K562 (cell line): ENCODE measurements around the gene DENND10. TPM values are rescaled to one million over a fixed set of nuclear protein-coding genes. Genes with fewer than 3 reads are reported as not detected.

Experiments
- ATAC-seq: fragments of 200-7000 bp; cut with Tn5 transposase; 3 replicates; pipeline ENCODE4 v1.9.1; 2020; ENCODE audit warnings: moderate library complexity
- Bru-seq: library from RNA; stranded (reverse); fragments of 400-500 nt; gene quantifications from one replicate; lab custom pipeline; 2021; lab: Mats Ljungman, UMichigan
- BruChase-seq, 2 experiments: library from RNA; stranded (reverse); fragments of 400-500 nt; gene quantifications; one replicate each; lab custom pipeline; 2021; lab: Mats Ljungman, UMichigan
- BruUV-seq: library from RNA; stranded (reverse); fragments of 400-500 nt; replicated peaks from 2 replicates; lab custom pipeline; 2021; lab: Mats Ljungman, UMichigan
- CTCF ChIA-PET: fragments of 300-600 bp; formaldehyde crosslinking; extraction: SDS; loops from one replicate; lab custom pipeline; 2021; ENCODE audit warnings: low intra/inter-chr PET ratio; lab: Yijun Ruan, JAX
- POLR2A ChIA-PET: fragments of 300-600, 350-650 bp; sonication (Branson Sonifier 250); formaldehyde crosslinking; extraction: SDS; loops from one replicate; lab custom pipeline; 2021; ENCODE audit warnings: antibody characterized with exemption, inconsistent platforms; lab: Yijun Ruan, JAX
- DNase-seq, 4 experiments: peaks; one replicate each; pipeline versions ENCODE4 v3.0.0 to v3.0.0-alpha.2; 2011 to 2018; ENCODE audit warnings: low spot score in 3 of 4, mixed read lengths in 3 of 4; ENCODE audit errors: extremely low read depth in 1 of 4
- FAIRE-seq: peaks from 2 replicates; lab custom pipeline; 2011; peaks lifted over from hg19 to GRCh38; lab: Jason Lieb, UNC
- H2AFZ ChIP-seq: 2 replicates; pipeline ENCODE4 v1.6.0; 2011; ENCODE audit warnings: low read depth, low read length, control low read depth, inconsistent platforms
- H3K27ac ChIP-seq: fragments of 200-600 bp; 3 replicates; pipeline ENCODE4 v1.8.0; 2011; ENCODE audit warnings: low read depth, mild to moderate bottlenecking, control low read depth, inconsistent platforms, low read length, moderate library complexity, mixed read lengths; ENCODE audit errors: extremely low read depth
- H3K27me3 ChIP-seq, 2 experiments: fragments of 300-600 bp in 1 of 2; 2 replicates in 1 of 2; 3 replicates in 1 of 2; pipeline versions ENCODE4 v1.6.0 to v1.8.0; 2011; ENCODE audit warnings: inconsistent platforms in 2 of 2, low read length in 2 of 2, mild to moderate bottlenecking in 1 of 2, mixed read lengths in 1 of 2, moderate library complexity in 1 of 2; ENCODE audit not compliant: control insufficient read depth in 2 of 2, insufficient read depth in 2 of 2
- H3K36me3 ChIP-seq: fragments of 300-600 bp; 3 replicates; pipeline ENCODE4 v1.8.0; 2011; ENCODE audit warnings: mild to moderate bottlenecking, low read length, inconsistent platforms; ENCODE audit not compliant: control insufficient read depth, insufficient read depth
- H3K4me1 ChIP-seq, 2 experiments: fragments of 200-600 bp in 1 of 2; replicated peaks in 1 of 2; 2 replicates in 1 of 2; 3 replicates in 1 of 2; pipeline versions ENCODE4 v1.5.1 to v1.8.0; 2011; ENCODE audit warnings: inconsistent platforms in 2 of 2, low read length in 2 of 2, mild to moderate bottlenecking in 1 of 2, mixed read lengths in 1 of 2, moderate library complexity in 1 of 2; ENCODE audit not compliant: control insufficient read depth in 2 of 2, insufficient read depth in 2 of 2
- H3K4me2 ChIP-seq: 2 replicates; pipeline ENCODE4 v1.6.1; 2011; ENCODE audit warnings: low read length, control low read depth, inconsistent platforms, mixed read lengths; ENCODE audit not compliant: insufficient read depth
- H3K4me3 ChIP-seq: fragments of 200-600 bp; sonication (generic), shearing (Covaris generic); 2 replicates; pipeline ENCODE4 v1.5.1; 2016; ENCODE audit warnings: control low read depth, inconsistent platforms
- H3K79me2 ChIP-seq: fragments of 200-600 bp; 3 replicates; pipeline ENCODE4 v1.8.0; 2011; ENCODE audit warnings: low read length, inconsistent platforms; ENCODE audit not compliant: control insufficient read depth, insufficient read depth
- H3K9ac ChIP-seq, 2 experiments: 2 replicates each; pipeline versions ENCODE4 v1.6.0 to v1.6.1; 2011; ENCODE audit warnings: low read depth in 2 of 2, low read length in 2 of 2, control low read depth in 1 of 2, inconsistent platforms in 1 of 2, mild to moderate bottlenecking in 1 of 2, mixed read lengths in 1 of 2; ENCODE audit not compliant: insufficient read depth in 1 of 2
- H3K9me1 ChIP-seq: one replicate; pipeline ENCODE4 v1.6.0; 2011; ENCODE audit warnings: inconsistent platforms, mild to moderate bottlenecking, low read length, moderate library complexity; ENCODE audit not compliant: control insufficient read depth, insufficient read depth
- H3K9me3 ChIP-seq: replicated peaks from 2 replicates; pipeline ENCODE4 v1.5.1; 2011; ENCODE audit warnings: low read depth, low read length, inconsistent platforms; ENCODE audit not compliant: control insufficient read depth, insufficient read depth
- H4K20me1 ChIP-seq: replicated peaks from 2 replicates; pipeline ENCODE4 v1.6.1; 2011; ENCODE audit warnings: low read length, inconsistent platforms, mixed read lengths; ENCODE audit not compliant: control insufficient read depth, insufficient read depth
- DLX4 ChIP-seq: fragments of 250-450 bp; sonication (Bioruptor Pico); IDR thresholded peaks from 2 replicates; pipeline ENCODE4 v1.6.1; 2021; ENCODE audit warnings: mild to moderate bottlenecking
- E2F3 ChIP-seq: fragments of 250-450 bp; sonication (Bioruptor Pico); IDR thresholded peaks from 2 replicates; pipeline ENCODE4 v1.4.0; 2020; ENCODE audit warnings: mild to moderate bottlenecking
- ETS1 ChIP-seq: conservative IDR thresholded peaks from 2 replicates; pipeline ENCODE4 v1.6.1; 2011; ENCODE audit warnings: low read depth, mild to moderate bottlenecking, low read length; ENCODE audit not compliant: control insufficient read depth
- MAZ ChIP-seq, 2 experiments: fragments of 450-650 bp in 1 of 2; sonication (generic) in 1 of 2; formaldehyde crosslinking; IDR thresholded peaks in 1 of 2; conservative IDR thresholded peaks in 1 of 2; 2 replicates each; pipeline versions ENCODE4 v1.4.0 to v1.5.0; 2020; ENCODE audit warnings: mild to moderate bottlenecking in 1 of 2, missing genetic modification reagents in 1 of 2
- NR0B1 ChIP-seq: fragments of 450-650 bp; IDR thresholded peaks from one replicate; pipeline ENCODE4 v1.6.1; 2018; ENCODE audit warnings: mild to moderate bottlenecking, moderate library complexity; ENCODE audit not compliant: partially characterized antibody
- NRF1 ChIP-seq, 2 experiments: fragments of 450-650 bp; IDR thresholded peaks in 1 of 2; conservative IDR thresholded peaks in 1 of 2; 2 replicates each; pipeline ENCODE4 v1.6.1; 2014; ENCODE audit warnings: mild to moderate bottlenecking in 2 of 2
- RB1 ChIP-seq: fragments of 450-650 bp; IDR thresholded peaks from 2 replicates; pipeline ENCODE4 v1.6.1; 2017; ENCODE audit warnings: low read depth, mild to moderate bottlenecking
- RBM25 ChIP-seq: fragments of 200-400 bp; formaldehyde crosslinking; IDR thresholded peaks from 2 replicates; pipeline ENCODE4 v1.6.1; 2018; ENCODE audit warnings: low read length, low read depth, moderate library complexity; ENCODE audit not compliant: severe bottlenecking
- SMAD3 ChIP-seq: fragments of 450-650 bp; formaldehyde crosslinking; conservative IDR thresholded peaks from 2 replicates; pipeline ENCODE4 v1.4.0; 2020; ENCODE audit warnings: mild to moderate bottlenecking
- SRSF7 ChIP-seq: fragments of 200-400 bp; formaldehyde crosslinking; optimal IDR thresholded peaks from 2 replicates; pipeline ENCODE3; 2017; ENCODE audit warnings: mild to moderate bottlenecking, low read depth, low read length
- ZNF354B ChIP-seq: fragments of 250-450 bp; sonication (Bioruptor Pico); IDR thresholded peaks from 2 replicates; pipeline ENCODE4 v1.4.0; 2020
- ZNF668 ChIP-seq: fragments of 250-450 bp; sonication (Bioruptor Pico); IDR thresholded peaks from 2 replicates; pipeline ENCODE4 v1.8.0; 2022; ENCODE audit warnings: mild to moderate bottlenecking, inconsistent platforms
- ZNF696 ChIP-seq: fragments of 250-450 bp; sonication (Bioruptor Pico); conservative IDR thresholded peaks from 2 replicates; pipeline ENCODE4 v1.4.0; 2020; ENCODE audit warnings: mild to moderate bottlenecking, moderate library complexity
- WGBS: fragments of 100-300 bp; shearing (Covaris generic); methylation state at CpG from one replicate; pipeline ENCODE4 v1.1.6; 2016; ENCODE audit warnings: low coverage, mixed read lengths; ENCODE audit not compliant: insufficient coverage; ENCODE audit errors: missing lambda C conversion rate; 5-methylcytosine and 5-hydroxymethylcytosine counted together
- in situ Hi-C: fragments of 300-500 bp; cut with MboI; formaldehyde crosslinking; loops from 4 replicates; pipeline ENCODE4 v1.15.0; 2018; ENCODE audit warnings: inconsistent platforms, mixed read lengths
- intact Hi-C: fragments of 100-400 bp; cut with micrococcal nuclease; formaldehyde crosslinking; loops from 2 replicates; pipeline ENCODE4 v1.14.2; 2022
- long read RNA-seq, 3 experiments: library from polyadenylated mRNA in 2 of 3; library from RNA in 1 of 3; unstranded in 2 of 3; stranded (forward) in 1 of 3; transcript quantifications; one replicate each; pipeline ENCODE4 v2.0.0, GENCODE V29; 2019 to 2022
- polyA minus RNA-seq, 3 experiments: library from RNA; depleted of rRNA, polyadenylated mRNA; stranded (reverse); fragments of >200 nt; gene quantifications; 2 replicates each; pipeline ENCODE4 v1.2.3, GENCODE V29; 2011
- polyA plus RNA-seq, 8 experiments: library from polyadenylated mRNA; depleted of rRNA in 4 of 8; stranded (reverse) in 5 of 8; unstranded in 3 of 8; fragments of >200 nt; fragmentation: Nextera tagmentation in 2 of 8; fragmentation: Illumina TruSeq in 1 of 8; extraction: Ambion mirVana in 2 of 8; extraction: Trizol in 1 of 8; gene quantifications; 2 replicates each; pipeline versions ENCODE4 v1.2.1 to v1.2.3, GENCODE V29; 2011 to 2014; ENCODE audit warnings: inconsistent platforms in 1 of 8, missing spikeins in 1 of 8
- total RNA-seq, 7 experiments: library from RNA; depleted of rRNA in 6 of 7; stranded (reverse); fragments of >200 nt in 6 of 7; fragmentation: Illumina TruSeq in 2 of 7; extraction: Trizol in 2 of 7; gene quantifications; 2 replicates each; pipeline versions ENCODE4 v1.2.1 to v1.2.3, GENCODE V29; 2011 to 2021; ENCODE audit warnings: low replicate concordance in 1 of 7

DENND10 gene
- 23.7 and 25.5 TPM in 2 replicates for total RNA-seq (2011; cell fraction: chromatin; rRNA removed; ENCODE audit: low replicate concordance)
- 14.5 and 16.5 TPM in 2 replicates for total RNA-seq (2011; cell fraction: nucleolus; rRNA removed)
- 17.3 and 28.2 TPM in 2 replicates for total RNA-seq (2011; cell fraction: nucleoplasm; rRNA removed)
- total RNA-seq (2014; rRNA removed) (12.9 TPM in 2 replicates), total RNA-seq (2014; rRNA removed; fragmentation: Illumina TruSeq; extraction: Trizol) (12.3 and 13.7 TPM in 2 replicates), total RNA-seq (2015; rRNA removed; fragmentation: Illumina TruSeq; extraction: Trizol) (11.2 and 11.9 TPM in 2 replicates), total RNA-seq (2021) (10.4 and 12.2 TPM in 2 replicates), polyA plus RNA-seq (2011; rRNA removed) (18.3 and 19.0 TPM in 2 replicates), polyA plus RNA-seq (2014; fragmentation: Illumina TruSeq; extraction: Trizol) (11.7 and 12.5 TPM in 2 replicates), polyA plus RNA-seq (2014; fragmentation: Nextera tagmentation; extraction: Ambion mirVana) (10 to 100 TPM; 15.5 to 20.0 TPM), polyA plus RNA-seq (2014; rRNA removed) (9.4 and 10.5 TPM in 2 replicates), polyA minus RNA-seq (2011; rRNA and poly(A)+ RNA removed) (15.9 and 18.0 TPM in 2 replicates), Bru-seq, nascent RNA (percentile 55 among the genes with signal in this experiment), BruChase-seq, experiment 1, labeled RNA remaining after a 2-hour chase (percentile 53 among the genes with signal in this experiment), BruChase-seq, experiment 2, labeled RNA remaining after a 6-hour chase (percentile 54 among the genes with signal in this experiment)
- polyA plus RNA-seq (2011; cell fraction: cytosol; rRNA removed), result 10.5 and 12.3 TPM in 2 replicates
- polyA plus RNA-seq (2011; cell fraction: nucleus; rRNA removed), result 11.3 and 12.6 TPM in 2 replicates
- 11.0 and 17.5 TPM in 2 replicates for polyA plus RNA-seq (2012)
- polyA minus RNA-seq (2011; cell fraction: cytosol; rRNA and poly(A)+ RNA removed), result 5.0 and 9.3 TPM in 2 replicates
- polyA minus RNA-seq (2011; cell fraction: nucleus; rRNA and poly(A)+ RNA removed), result 5.1 and 9.4 TPM in 2 replicates
- long read RNA-seq, experiment 1, transcript FAM45A-201 (9 exons, 1,648 nt), result major isoform, 13 of 36 reads
- long read RNA-seq, experiment 1, partial matches to known transcripts, result 1 of 36 reads
- long read RNA-seq, experiment 1, other reads (novel, unspliced or antisense), result 19 of 36 reads
- long read RNA-seq, experiment 2, partial matches to known transcripts, result 0 of 9 reads
- long read RNA-seq, experiment 2, other reads (novel, unspliced or antisense), result 5 of 9 reads
- long read RNA-seq, experiment 3, partial matches to known transcripts, result 0 of 14 reads
- long read RNA-seq, experiment 3, other reads (novel, unspliced or antisense), result 9 of 14 reads

- in situ Hi-C loops (no loop called here), intact Hi-C loops (no loop called here)
- DNase-seq (peak; percentile 77 to 99 (median 98)), FAIRE-seq (no peak), ATAC-seq (peak; percentile 94)
- H4K20me1 ChIP-seq, result no peaks in the 10 kb centered on the region
- no peaks in the 10 kb centered on the region for H3K9me3 ChIP-seq
- no peaks in the 10 kb centered on the region for H3K9me1 ChIP-seq
- WGBS, result 0% methylated on average over 6 of the region's 91 CpGs
- H3K79me2 ChIP-seq, result peaks cover 6% of the 10 kb centered on the region
- POLR2A ChIA-PET, result interaction anchor here (0.6 to 4.0 kb wide), 8 partner anchors 13 to 61 kb away, joined by 3 to 16 read pairs (median 4); partner anchors contain the start of gene SFXN4
- CTCF ChIA-PET, result interaction anchor here (0.6 kb wide), 1 partner anchor 58 kb away, joined by 3 read pairs; no protein-coding TSS in a partner anchor
- H2AFZ ChIP-seq, result peak within 1 kb of the TSS; percentile 72
- H3K4me2 ChIP-seq, result peak within 1 kb of the TSS; percentile 76
- H3K27me3 ChIP-seq, result no peaks in the 10 kb centered on the region
- peak within 1 kb of the TSS; percentile 60 to 95; a peak in 3 of 4 replicates for H3K9ac ChIP-seq
- peak within 1 kb of the TSS; percentile 64 for H3K4me3 ChIP-seq
- peak within 1 kb of the TSS; percentile 46; the same call in 2 of the 3 replicates for H3K27ac ChIP-seq
- H3K36me3 ChIP-seq, result no peaks in the 10 kb centered on the region
- BruUV-seq, result no TSS peak
- H3K4me1 ChIP-seq, result peaks cover 13 to 14% of the 10 kb centered on the region in 2 experiments; a peak in 4 of 5 replicates
- no peak for TF ChIP-seq NR0B1
- TF ChIP-seq ETS1, result peak; percentile 44; the same call in 1 of the 2 replicates
- no peak for TF ChIP-seq ZNF354B (CRISPR knock-in tag)
- no peak for TF ChIP-seq DLX4
- peak; percentile 46 to 75; a peak in 3 of 4 replicates for TF ChIP-seq MAZ (CRISPR knock-in tag; conservative IDR thresholded peaks at IDR 0.05 in 1 of 2, IDR thresholded peaks at IDR 0.05 in 1 of 2)
- peak; percentile 54; the same call in 1 of the 2 replicates for TF ChIP-seq RB1
- TF ChIP-seq E2F3, result no peak
- TF ChIP-seq SRSF7, result no peak
- TF ChIP-seq ZNF668, result no peak
- TF ChIP-seq RBM25, result no peak
- peak in 1 of 2 experiments; percentile 32; a peak in 2 of 4 replicates for TF ChIP-seq NRF1 (conservative IDR thresholded peaks at IDR 0.05 in 1 of 2, IDR thresholded peaks at IDR 0.05 in 1 of 2)
- no peak for TF ChIP-seq ZNF696 (CRISPR knock-in tag)
- TF ChIP-seq SMAD3, result no peak
Measured at GRCh38 chr10:119103903-119104653, at the start of gene DENND10. Gene DENND10 (plus strand): TSS chr10:119104113. CDS start chr10:119104143, 30 bp downstream.
